K562 (cell line): ENCODE results near the gene TRMT1. TPM values are rescaled to one million over a fixed set of nuclear protein-coding genes. Genes with fewer than 3 reads are reported as not detected.

ENCODE experiments used
- CEBPG ChIP-seq, 3 experiments: fragments of 200-800 bp in 1 of 3; sonication (Bioruptor generic) in 1 of 3; sonication (generic) in 1 of 3; formaldehyde crosslinking in 1 of 3; IDR thresholded peaks in 2 of 3; conservative IDR thresholded peaks in 1 of 3; 2 replicates each; pipeline versions ENCODE4 v1.6.1 to v1.8.0; 2016 to 2022; ENCODE audit warnings: missing compliant biosample characterization in 2 of 3, missing genetic modification characterization in 2 of 3, mild to moderate bottlenecking in 1 of 3, missing genetic modification reagents in 1 of 3
- COPS2 ChIP-seq: fragments of 450-650 bp; conservative IDR thresholded peaks from 2 replicates; pipeline ENCODE4 v1.6.1; 2016; ENCODE audit warnings: mild to moderate bottlenecking, moderate library complexity
- DDX20 ChIP-seq: fragments of 450-650 bp; IDR thresholded peaks from 2 replicates; pipeline ENCODE4 v1.6.1; 2016; ENCODE audit warnings: missing genetic modification characterization, low read depth, mild to moderate bottlenecking, missing compliant biosample characterization, moderate library complexity
- FIP1L1 ChIP-seq: fragments of 200-400 bp; formaldehyde crosslinking; IDR thresholded peaks from 2 replicates; pipeline ENCODE4 v1.6.1; 2018; ENCODE audit warnings: mild to moderate bottlenecking, low read depth, low read length; ENCODE audit not compliant: poor library complexity, severe bottlenecking
- GATAD2B ChIP-seq: fragments of 450-650 bp; IDR thresholded peaks from 2 replicates; pipeline ENCODE4 v1.6.1; 2017; ENCODE audit warnings: mild to moderate bottlenecking, borderline replicate concordance
- MCM3 ChIP-seq: fragments of 450-650 bp; IDR thresholded peaks from 2 replicates; pipeline ENCODE4 v1.6.1; 2016
- MNT ChIP-seq, 2 experiments: fragments of 450-650 bp; conservative IDR thresholded peaks; 2 replicates each; pipeline ENCODE4 v1.6.1; 2017; ENCODE audit warnings: mild to moderate bottlenecking in 2 of 2, moderate library complexity in 2 of 2
- MTA1 ChIP-seq: fragments of 450-650 bp; IDR thresholded peaks from 2 replicates; pipeline ENCODE4 v1.6.1; 2017; ENCODE audit warnings: borderline replicate concordance
- MTA3 ChIP-seq: fragments of 450-650 bp; formaldehyde crosslinking; IDR thresholded peaks from 2 replicates; pipeline ENCODE4 v1.6.1; 2017; ENCODE audit warnings: mild to moderate bottlenecking, borderline replicate concordance
- NFE2L1 ChIP-seq: fragments of 450-650 bp; IDR thresholded peaks from 2 replicates; pipeline ENCODE4 v1.6.1; 2016; ENCODE audit warnings: missing genetic modification characterization, low read depth, mild to moderate bottlenecking, missing compliant biosample characterization, moderate library complexity, borderline replicate concordance
- NRF1 ChIP-seq, 2 experiments: fragments of 450-650 bp; IDR thresholded peaks in 1 of 2; conservative IDR thresholded peaks in 1 of 2; 2 replicates each; pipeline ENCODE4 v1.6.1; 2014; ENCODE audit warnings: mild to moderate bottlenecking in 2 of 2
- PURB ChIP-seq: sonication (generic); formaldehyde crosslinking; IDR thresholded peaks from 2 replicates; pipeline ENCODE4 v1.9.0; 2021; ENCODE audit warnings: low read depth, mild to moderate bottlenecking, missing genetic modification reagents
- TCF3 ChIP-seq: sonication (generic); formaldehyde crosslinking; IDR thresholded peaks from 2 replicates; pipeline ENCODE4 v1.4.0; 2020; ENCODE audit warnings: mild to moderate bottlenecking, missing genetic modification reagents
- TGIF2 ChIP-seq: sonication (generic); formaldehyde crosslinking; IDR thresholded peaks from 2 replicates; pipeline ENCODE4 v1.8.1; 2022; ENCODE audit warnings: mild to moderate bottlenecking, missing genetic modification reagents, moderate library complexity
- THAP12 ChIP-seq: fragments of 250-450 bp; sonication (Bioruptor Pico); IDR thresholded peaks from 2 replicates; pipeline ENCODE4 v1.9.0; 2021; ENCODE audit warnings: mild to moderate bottlenecking, inconsistent platforms
- WHSC1 ChIP-seq: IDR thresholded peaks from one replicate; pipeline ENCODE4 v1.6.1; 2012; ENCODE audit warnings: low read length, control low read depth, inconsistent platforms
- ZHX1 ChIP-seq: fragments of 150-350 bp; conservative IDR thresholded peaks from 2 replicates; pipeline ENCODE4 v1.6.1; 2014; ENCODE audit warnings: low read length
- ZNF134 ChIP-seq: fragments of 250-450 bp; sonication (Bioruptor Pico); conservative IDR thresholded peaks from 2 replicates; pipeline ENCODE4 v1.4.0; 2020
- ZNF3 ChIP-seq: fragments of 250-450 bp; sonication (Bioruptor Pico); IDR thresholded peaks from 2 replicates; pipeline ENCODE4 v1.5.0; 2021; ENCODE audit warnings: mild to moderate bottlenecking, moderate library complexity
- polyA plus RNA-seq, 8 experiments: library from polyadenylated mRNA; depleted of rRNA in 4 of 8; stranded (reverse) in 5 of 8; unstranded in 3 of 8; fragments of >200 nt; fragmentation: Nextera tagmentation in 2 of 8; fragmentation: Illumina TruSeq in 1 of 8; extraction: Ambion mirVana in 2 of 8; extraction: Trizol in 1 of 8; gene quantifications; 2 replicates each; pipeline versions ENCODE4 v1.2.1 to v1.2.3, GENCODE V29; 2011 to 2014; ENCODE audit warnings: inconsistent platforms in 1 of 8, missing spikeins in 1 of 8
- total RNA-seq, 7 experiments: library from RNA; depleted of rRNA in 6 of 7; stranded (reverse); fragments of >200 nt in 6 of 7; fragmentation: Illumina TruSeq in 2 of 7; extraction: Trizol in 2 of 7; gene quantifications; 2 replicates each; pipeline versions ENCODE4 v1.2.1 to v1.2.3, GENCODE V29; 2011 to 2021; ENCODE audit warnings: low replicate concordance in 1 of 7

The TRMT1 gene
- total and polyA plus RNA-seq, 9 of the 15 experiments (the other 6 are each of a cell fraction or from before 2014, with no cell fraction given): 5.8 to 158 (median 54.3) TPM

- TF ChIP-seq THAP12 (CRISPR knock-in tag) (no peak), DDX20 (no peak), ZNF3 (CRISPR knock-in tag) (no peak; the same call in 1 of the 2 replicates), ZNF134 (CRISPR knock-in tag) (no peak), COPS2 (no peak), TGIF2 (CRISPR knock-in tag) (peak; percentile 7; the same call in 1 of the 2 replicates), MTA1 (no peak), ZHX1 (no peak), MNT (conservative IDR thresholded peaks at IDR 0.05) (peak; percentile 46 to 47; a peak in 2 of 4 replicates), NRF1 (conservative IDR thresholded peaks at IDR 0.05 in 1 of 2, IDR thresholded peaks at IDR 0.05 in 1 of 2) (no peak), FIP1L1 (peak; percentile 93), GATAD2B (no peak), MCM3 (no peak), PURB (CRISPR knock-in tag) (no peak), WHSC1 (no peak), CEBPG (CRISPR knock-in tag; IDR thresholded peaks at IDR 0.05) (no peak), CEBPG (tag; conservative IDR thresholded peaks at IDR 0.05 in 1 of 2, IDR thresholded peaks at IDR 0.05 in 1 of 2) (no peak), NFE2L1 (tag) (no peak), TCF3 (CRISPR knock-in tag) (peak; percentile 14; the same call in 1 of the 2 replicates), MTA3 (peak; percentile 97)
These were observed 38.5 kb upstream of the TRMT1 start (continued) for GRCh38 chr19:13154911-13155471.
